ENCODE results near the gene GJD4.

GRCh38 chr10:35642793-35643114, 37.6 kb downstream of the GJD4 start:
- TF ChIP-seq REST (IDR thresholded peaks at IDR 0.05; ENCODE audit: low read depth) (no peak), EZH2phosphoT487 (IDR thresholded peaks at IDR 0.05; ENCODE audit: borderline replicate concordance) (no peak)
